Nucleus accumbens (tissue), 56 donors: ENCODE results near the gene PHACTR1.
A peak's percentile ranks its signal among the peaks of the same experiment; 100 is the strongest.
"Not testable (repeated sequence)": the region's sequence is repeated elsewhere in the genome, so short reads cannot be mapped to it uniquely, and the experiment has no call there.

Experiments used
- DNase-seq, 56 donors: peaks; one replicate each; lab custom pipeline; 2025; lab: John Stamatoyannopoulos, UW

Gene PHACTR1

DNA sequence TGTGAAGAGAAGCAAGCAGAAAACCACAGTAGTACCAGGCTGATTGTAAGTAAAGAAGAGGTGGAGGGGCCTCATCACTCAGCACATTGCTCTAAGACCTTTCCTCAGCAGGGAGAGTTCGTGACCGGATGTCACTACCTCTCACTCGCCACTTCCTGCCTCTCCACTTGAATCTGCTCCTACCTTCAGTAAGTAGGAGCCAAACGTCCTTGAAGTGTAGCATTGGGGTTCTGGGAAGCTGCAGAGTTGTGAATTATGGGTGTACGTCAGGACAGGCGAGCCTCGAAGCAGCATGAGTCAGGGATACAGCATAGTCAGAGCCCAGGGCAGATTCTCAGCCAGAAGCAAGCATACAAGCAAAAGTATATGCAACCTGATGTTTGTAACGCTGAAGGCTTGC lies 224.9 kb downstream of the PHACTR1 start:
- no peak for DNase-seq

DNA sequence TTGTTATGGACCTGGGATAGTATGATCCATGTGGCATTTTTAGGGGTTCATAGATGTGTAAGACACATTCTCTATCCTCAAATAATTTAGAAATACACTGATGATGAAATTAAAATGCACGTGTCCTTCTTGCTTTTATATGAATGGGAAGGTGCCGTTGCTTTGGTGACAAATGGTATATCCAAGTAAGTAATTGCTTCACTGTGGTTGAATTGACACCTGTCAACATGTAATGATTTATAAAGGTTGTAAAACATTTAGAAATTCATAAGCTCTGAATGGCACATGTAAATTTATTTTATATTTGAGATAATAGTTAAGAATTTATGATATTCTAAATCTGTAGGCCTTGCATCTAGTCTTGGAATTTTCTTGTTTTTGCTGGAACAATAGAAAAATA lies 227.0 kb downstream of the PHACTR1 start:
- no peak for DNase-seq

DNA sequence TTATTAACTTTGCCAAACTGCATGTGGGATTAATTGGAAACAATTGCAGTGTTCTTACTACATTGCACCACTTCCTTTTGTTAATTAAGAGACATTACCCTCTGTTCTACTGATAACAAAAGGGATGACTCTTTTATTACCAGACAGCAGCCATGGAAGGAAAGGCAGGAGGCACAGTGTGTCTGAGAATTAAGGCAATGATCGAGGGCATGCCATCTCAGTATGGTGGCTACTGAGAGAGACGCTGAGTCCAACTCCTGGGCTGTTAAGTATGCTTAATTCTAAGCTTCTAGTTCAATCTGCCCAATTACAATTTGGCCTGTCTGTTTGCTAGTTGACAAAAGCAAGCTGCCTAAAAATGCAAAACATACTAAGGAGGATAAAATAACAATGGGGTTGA lies 227.4 kb downstream of the PHACTR1 start:
- DNase-seq = no peak

DNA sequence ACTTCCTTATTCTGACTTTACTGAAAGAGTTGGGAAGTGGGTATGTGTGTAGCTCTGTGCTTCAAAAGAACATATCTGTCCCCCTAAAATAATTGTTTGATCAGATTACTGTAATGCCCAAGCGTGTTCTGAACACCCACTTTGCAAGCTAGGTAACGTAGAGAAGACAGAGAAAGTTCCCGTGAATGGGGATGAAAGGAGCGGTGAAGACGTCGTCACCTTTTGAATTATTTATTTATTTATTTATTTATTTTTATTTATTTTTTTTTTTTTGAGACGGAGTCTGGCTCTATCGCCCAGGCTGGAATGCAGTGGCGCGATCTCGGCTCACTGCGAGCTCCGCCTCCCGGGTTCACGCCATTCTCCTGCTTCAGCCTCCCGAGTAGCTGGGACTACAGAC lies 228.0 kb downstream of the PHACTR1 start:
- DNase-seq = not testable (repeated sequence)

DNA sequence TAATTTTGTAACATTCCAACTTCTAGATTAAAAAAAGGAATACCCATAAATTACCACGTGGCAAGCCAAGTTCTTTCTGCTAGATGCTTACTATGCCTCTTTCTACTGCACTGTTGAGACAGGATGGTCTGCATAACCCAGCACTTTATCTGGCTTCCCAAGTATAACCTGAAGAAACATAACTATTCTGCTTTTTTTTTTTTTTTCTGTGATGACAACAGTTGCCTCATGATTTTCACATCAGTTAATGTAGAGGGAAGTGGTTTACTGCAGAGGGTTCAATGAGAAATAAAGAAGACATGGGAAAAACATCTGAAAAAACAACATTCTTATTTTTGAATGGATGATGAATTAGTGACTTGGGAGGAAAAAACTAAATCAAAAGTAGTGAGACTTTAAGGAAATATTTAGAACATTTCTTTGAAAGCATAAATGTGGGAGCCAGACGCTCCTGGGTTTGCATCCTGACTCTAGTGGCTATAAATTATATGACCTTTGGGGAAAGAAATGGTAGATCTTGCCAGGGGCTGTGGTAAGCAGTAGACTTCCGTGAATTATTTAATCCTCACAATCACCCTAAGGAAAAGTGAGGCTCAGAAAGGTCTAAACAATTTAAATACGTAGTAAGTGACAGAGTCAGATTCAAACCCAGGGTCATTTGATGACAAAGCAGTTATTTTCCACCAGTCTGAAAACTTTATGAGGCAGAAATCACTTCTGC lies 230.7 kb downstream of the PHACTR1 start:
- DNase-seq = no peak

DNA sequence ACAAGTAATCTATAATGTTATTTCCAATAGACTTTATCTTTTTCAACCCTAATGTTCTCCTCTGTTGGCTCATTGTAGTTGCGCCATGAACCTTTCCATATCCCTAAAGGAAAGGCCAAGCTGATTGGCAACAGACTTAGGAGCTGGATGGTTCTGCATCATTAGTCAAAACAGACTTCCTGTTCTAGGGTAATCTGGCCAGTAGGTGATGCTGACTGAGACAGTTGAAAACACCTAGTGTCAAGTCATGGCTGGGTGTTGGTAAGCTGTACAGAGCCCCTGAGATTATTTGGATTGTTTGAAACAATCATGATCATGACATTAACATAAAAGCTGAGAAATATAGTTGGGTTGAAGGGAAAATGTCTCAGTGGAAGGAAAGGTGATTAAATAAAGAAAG lies 231.4 kb downstream of the PHACTR1 start:
- no peak for DNase-seq

DNA sequence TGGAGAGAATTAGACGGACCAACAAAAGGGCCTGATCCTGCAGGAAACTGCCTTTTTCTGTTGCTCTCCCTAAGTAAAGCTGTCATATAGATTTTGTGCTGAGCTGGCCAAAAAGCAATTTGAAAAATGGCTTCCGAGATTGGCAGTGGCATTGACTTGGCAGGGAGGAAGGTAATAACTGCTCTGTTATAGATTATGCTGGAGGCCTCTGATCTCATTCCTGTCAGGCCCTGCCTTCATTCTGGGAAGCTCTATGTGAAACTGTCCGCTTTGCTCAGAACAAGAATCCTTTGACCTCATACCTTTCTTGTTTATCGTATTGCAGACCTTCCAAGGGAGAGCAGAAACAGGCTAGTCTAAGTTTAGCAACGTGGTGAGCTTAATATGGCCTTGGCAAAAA lies 234.4 kb downstream of the PHACTR1 start:
- DNase-seq = no peak

DNA sequence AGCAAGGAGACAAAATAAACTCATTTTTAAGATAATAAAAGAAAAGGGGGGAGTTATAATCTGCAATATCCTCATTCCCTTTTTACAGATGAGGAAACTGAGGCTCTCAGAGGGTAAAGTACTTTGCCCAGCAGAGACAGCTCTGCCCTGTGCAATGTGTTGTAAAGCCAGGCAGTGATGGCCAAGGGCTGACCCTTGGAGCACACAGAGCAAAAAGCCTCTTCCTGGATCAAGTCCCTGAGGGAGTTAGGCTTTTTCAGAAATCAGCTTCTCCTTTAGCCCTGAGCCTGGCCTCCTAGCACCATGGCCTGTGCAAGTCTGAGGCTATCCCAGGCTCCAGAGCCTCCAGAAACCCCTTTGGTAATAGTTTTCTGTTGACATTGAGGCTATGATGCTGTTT lies 234.8 kb downstream of the PHACTR1 start:
- no peak for DNase-seq

DNA sequence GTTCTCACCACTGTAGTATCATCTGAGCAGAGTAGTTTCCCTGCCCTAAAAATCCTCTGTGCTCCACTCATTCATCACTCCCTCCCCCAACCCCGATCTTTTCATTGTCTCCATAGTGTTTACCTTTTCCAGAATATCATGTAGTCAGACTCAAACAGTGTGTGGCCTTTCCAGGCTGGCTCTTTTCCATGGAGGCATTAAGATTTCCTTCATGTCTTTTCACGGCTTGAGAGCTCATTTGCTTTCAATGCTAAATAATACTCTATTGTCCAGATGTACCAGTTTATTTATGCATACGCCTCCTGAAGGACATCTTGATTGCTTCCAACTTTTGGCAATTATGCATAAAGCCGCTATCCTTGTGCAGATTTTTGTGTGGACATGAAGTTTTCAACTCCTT lies 235.8 kb downstream of the PHACTR1 start:
- DNase-seq = no peak

DNA sequence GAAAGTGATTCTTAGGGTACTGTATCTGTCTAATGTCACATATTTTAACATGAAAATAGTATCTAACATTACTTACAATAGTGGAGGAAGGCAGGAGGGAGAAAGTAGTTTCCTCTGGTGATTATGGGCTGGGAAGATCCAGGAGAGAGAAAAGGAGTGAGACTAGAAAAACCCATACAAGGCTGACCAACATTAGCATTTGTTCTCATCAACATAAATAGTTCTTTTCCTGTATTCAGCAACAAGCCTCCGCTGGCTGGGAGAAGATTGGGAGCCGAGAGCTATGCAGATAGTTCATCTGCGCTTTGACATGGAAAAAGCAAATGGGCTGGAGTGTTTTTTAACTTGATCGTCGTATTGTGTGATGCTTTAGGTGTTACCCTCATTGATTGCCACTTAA lies 239.4 kb downstream of the PHACTR1 start:
- DNase-seq = no peak

DNA sequence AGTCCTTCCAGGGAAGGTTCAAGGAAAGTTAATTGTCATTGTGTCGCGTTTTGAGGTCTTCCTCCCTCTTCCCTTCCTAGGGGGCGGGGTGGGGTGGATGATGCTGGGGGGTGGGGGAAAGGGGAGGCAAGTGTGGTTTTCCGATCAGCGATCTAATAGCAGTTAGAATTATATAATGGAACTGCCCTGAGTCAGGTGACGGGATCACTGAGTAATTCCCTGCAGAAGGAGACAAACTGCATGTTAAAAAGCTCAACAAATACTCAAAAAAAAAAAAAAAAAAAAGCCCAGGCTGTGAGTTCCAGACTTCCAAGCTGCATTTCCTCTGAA lies 240.4 kb downstream of the PHACTR1 start:
- DNase-seq = peak in 4 of 56 donors; percentile 11 to 60 (median 36)

DNA sequence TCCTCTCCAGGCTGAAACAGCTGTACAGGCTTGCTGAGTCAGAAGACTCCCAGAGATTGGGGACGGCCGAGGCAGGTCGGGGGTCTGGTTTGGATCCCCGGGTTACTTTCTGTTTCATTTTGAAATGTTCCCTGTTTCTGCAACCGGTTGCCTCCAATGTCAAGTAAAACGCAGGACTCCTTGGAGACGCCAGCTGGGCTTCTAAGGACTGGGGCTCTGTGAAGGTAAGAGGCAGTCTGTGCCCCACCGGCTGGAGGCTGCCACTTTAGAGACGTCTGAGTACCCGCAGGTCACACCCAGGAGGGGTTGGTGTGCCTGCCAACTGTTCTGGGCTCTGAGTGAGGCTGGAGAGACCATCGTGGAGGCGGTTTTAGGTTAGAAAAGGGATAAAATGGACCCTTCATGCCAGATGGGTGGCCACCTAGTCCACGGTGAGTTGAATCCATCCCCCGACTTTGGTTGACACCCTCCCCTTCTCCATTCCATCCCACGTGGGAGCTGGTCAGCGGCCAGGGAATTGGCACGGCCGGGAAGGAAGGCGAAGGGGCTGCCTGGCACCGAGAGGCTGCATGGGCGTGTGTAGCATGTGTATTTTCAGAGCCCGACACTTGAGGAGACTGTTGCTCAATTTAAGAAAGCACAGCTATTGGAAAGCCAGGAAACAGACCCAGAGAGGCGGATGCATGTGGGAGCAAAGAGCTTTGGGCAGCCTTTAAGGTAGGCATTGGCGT lies 240.9 kb downstream of the PHACTR1 start:
- DNase-seq = peak in 55 of 56 donors; percentile 11 to 84 (median 63)

DNA sequence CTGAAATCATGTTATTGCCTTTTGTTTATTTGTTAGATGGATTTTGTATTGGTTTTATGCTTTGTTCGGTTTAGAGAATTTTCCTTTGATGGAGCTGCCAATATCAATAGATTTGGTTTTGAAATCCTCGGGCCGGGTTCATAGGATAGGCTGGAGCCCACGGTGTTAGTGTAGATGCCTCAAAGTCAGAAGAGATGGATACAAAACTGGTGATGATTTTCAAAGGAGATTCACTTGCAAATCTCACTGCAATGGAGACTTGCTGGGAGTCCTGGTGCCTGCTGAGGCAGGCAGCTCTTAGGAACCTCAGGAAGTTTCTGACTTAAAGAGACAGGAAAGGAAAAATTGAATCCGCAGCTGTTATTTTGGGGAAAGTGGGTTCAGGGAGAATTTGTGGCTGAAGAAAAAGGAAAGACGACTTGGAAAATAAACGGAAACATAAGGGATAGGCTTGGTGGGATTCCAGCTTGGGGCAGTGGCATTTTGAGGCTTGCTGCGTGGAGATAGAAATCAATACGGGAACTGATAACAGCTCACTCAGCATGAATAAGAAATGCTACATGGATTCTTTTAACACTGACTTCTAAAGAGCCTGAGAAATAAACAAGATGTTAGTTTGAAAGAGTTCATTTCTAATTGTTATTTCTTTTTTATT lies 241.6 kb downstream of the PHACTR1 start:
- DNase-seq = peak in 8 of 56 donors; percentile 30 to 66 (median 42)

DNA sequence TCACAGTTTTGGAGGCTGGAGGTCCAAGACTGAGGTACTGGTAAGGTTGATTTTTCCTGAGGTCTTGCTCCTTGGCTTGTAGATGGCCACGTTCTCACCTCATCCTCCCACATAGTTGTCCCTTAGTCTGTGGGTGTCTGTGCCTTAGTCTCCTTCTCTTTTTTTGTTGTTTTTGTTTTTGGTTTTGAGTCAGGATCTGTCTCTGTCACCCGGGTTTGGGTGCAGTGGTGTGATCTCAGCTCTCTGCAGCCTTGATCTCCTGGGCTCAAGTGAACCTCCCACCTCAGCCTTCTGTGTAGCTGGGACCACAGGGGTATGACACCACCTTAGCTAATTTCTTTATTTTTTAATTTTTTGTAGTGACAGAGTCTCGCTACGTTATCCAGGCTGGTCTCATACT lies 245.2 kb downstream of the PHACTR1 start:
- no peak for DNase-seq

DNA sequence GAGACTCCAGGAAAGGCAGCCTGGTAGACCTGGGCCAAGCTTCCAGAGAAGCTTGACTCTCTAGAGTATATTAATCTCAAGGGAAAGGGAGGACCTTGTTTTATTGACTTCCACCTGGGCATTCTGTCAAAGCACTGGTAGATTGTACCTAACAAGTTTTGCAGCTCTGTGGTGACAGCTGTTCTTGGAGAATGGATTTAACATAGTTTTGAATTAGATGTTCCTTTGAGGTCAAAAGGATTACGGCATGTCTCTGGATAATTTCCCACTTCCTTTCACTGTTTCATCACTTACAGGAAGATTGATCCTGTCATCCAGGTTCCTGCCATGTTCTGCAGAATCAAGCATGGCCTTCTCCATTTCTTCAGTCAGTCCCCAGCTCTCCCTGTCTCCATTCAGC lies 246.0 kb downstream of the PHACTR1 start:
- no peak for DNase-seq

DNA sequence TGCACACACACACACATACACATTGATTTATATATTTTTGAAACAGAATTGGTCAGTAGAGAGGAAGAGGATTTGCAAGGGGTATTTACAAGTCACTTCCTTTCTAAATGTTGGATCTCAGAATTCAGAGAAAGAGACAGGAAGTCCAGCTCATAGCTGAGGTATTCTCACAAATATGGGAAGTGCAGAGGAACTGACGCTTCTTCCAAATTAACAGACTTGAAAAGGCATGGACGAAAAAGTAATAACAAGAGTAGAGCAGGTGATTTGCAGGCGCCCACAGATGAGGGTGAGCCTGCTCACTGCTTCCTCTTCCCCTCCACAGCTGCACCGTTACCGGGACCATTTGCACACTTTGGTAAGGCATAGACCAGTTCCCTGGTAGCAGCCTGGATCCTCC lies 246.4 kb downstream of the PHACTR1 start:
- no peak for DNase-seq

DNA sequence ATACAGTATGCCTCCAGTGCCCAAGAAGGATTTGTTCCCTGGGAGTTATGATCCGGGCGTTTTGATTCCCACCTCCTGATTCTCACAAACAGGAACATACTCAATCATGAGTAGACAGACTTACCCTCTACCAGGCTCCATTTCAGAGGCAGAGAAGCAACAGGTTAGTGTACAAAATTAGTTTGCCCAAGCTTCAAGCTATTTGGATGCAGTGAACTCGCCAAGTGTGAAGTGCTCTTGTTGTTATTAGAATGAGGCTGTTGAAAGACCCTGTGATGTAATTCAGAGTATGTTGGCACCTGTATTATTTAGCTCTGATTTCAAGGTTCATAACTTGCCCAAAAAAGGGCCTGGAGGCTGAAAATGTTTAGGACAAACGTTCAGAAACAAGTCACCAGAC lies 247.0 kb downstream of the PHACTR1 start:
- no peak for DNase-seq

DNA sequence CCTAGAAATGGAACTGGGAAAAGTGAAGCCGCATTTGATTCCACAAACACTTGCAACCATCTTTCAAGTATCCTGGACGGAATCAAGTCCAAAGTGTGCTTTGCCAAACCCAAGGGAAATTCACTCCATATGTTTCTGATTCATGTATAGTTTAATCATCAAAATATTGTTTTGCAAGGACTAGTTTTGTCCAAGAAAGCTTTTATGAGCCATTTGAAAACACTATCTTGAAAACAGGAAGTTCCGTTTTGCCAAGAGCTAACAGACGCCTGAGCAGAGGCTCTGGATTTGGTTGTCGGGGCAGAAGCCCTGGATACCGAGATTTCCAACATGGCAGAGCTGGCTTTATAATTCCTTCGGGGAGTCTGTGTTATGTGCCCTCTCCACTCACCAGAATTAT lies 251.1 kb downstream of the PHACTR1 start:
- no peak for DNase-seq

DNA sequence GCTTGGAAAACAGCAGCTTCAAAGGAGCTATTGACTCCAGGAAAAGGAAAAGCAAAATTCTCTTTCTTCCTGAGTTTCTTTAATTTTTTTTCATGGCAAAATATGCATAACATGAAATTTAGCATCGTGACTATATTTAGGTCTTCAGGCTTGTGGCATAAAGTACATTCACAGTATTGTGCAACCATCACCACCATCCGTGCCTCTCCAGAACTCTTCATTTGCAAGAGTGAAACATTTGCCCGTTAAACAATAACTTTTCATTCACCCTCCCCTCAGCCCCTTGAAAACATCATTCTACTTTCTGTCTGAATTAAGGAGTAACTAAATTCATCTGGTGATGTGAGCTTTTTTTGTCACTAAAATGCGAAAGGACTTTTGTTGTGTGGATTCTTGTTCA lies 251.7 kb downstream of the PHACTR1 start:
- no peak for DNase-seq

DNA sequence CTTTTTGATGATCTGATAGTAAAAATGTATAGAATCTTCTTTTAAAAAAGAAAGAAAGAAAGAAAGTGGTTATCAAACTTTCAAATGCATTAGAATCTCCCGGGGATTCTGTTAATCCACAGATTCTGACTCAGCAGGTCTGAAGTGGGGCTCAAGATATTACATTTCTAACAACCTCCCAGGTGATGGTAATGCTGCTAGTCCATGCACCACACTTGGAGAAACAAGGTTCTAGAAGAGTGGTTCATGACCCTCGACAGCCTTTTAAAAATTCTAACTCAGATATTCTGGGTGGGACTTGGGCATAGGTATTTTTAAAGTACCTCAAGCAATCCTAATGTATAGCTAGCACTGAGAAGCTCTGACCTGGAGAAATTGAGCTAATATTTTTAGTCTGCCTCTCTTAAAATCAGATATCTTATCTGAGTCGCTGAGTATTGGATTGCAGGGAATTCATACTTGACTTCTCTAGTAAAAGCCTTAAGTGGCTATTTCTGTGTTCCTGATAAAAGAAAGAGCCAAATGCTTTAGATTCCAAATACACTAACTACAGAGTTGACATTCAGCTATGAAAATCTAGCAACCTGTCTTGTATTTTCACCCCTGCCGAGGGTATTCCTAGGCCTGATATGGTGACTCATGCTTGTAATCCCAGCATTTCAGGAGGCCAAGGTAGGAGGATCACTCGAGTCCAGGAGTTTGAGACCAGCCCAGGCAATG lies 252.4 kb downstream of the PHACTR1 start:
- no peak for DNase-seq

DNA sequence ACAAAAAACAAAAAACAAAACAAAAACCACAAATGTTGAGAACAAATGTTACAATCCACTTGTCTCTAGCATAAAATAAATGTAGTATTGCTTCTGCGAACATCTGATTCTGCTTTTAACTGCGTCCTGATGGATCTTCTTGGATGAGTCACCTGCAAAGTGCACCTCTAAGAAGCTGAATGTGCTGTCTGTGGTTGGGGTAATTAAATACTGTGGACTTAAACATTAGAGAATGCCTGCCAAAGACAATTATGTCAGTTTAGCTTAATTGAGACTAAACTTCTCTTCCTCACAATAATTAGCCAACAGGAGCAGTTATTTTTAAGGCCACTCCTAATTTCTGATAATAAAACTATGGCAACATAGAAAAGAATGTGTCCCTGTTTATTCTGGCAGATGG lies 253.4 kb downstream of the PHACTR1 start:
- no peak for DNase-seq
